NOMO-1 (cell line): ENCODE results near the gene STYX.
"Not testable (repeated sequence)": the region's sequence is repeated elsewhere in the genome, so short reads cannot be mapped to it uniquely, and the experiment has no call there.

Experiments
- DNase-seq, 2 experiments: peaks; one replicate each; lab custom pipeline; 2025; ENCODE audit not compliant: unreplicated experiment in 2 of 2; lab: John Stamatoyannopoulos, UW

The STYX gene

DNA sequence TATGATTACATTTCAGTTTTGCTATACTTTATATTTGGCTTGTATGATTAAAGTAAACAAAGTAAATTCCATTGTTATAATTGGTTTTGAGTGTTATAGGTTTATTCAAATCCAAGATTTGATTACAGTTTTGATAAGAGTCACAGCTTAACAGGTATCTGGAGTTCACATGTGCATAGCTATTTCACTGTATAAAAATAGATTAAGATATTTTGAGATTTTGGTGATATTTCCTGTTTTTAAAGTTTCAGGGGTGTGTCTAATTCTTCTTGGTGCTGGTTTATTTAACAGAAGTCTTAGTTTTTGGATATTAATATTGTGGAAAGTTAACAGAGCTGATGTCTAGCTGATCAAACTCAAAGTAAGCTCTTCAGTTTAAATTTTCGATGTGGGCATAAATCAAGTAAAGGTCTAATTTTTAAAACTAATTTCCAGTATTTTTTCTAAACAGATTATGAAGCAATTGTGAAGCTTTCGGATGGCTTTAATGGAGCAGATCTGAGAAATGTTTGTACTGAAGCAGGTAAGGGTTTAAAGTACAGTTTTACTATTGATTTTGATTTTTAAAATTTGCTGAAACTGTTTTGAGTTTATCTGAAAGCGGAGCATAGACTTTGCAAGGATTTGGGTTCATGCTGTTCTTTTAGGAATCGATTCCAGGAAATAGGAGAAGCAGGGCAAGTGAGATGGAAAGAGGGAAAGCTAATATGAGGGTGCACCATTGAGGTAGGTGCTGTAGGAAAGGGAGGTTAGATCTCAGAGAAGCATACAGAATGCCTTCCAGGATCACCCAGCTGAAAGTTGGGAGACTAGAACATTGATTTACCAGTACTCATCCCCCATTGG is 6.2 kb upstream of the STYX start:
- DNase-seq = no peak

DNA sequence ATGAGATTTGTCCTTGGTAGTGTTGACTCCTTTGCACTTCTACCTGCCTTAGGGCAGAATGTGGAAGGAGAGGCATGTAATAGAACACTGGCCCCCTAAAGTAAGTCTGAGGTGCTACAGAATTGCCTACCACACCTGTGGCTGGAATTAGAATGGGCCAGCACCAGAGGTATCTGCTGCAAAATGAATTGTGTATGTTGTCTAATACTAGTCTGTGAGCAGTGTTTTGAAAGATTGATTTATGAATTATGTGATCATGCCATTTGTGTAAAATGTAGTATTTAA is 5.7 kb upstream of the STYX start:
- DNase-seq = no peak

DNA sequence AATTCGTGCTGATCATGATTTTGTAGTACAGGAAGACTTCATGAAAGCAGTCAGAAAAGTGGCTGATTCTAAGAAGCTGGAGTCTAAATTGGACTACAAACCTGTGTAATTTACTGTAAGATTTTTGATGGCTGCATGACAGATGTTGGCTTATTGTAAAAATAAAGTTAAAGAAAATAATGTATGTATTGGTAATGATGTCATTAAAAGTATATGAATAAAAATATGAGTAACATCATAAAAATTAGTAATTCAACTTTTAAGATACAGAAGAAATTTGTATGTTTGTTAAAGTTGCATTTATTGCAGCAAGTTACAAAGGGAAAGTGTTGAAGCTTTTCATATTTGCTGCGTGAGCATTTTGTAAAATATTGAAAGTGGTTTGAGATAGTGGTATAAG is 2.5 kb upstream of the STYX start:
- not testable (repeated sequence) for DNase-seq

DNA sequence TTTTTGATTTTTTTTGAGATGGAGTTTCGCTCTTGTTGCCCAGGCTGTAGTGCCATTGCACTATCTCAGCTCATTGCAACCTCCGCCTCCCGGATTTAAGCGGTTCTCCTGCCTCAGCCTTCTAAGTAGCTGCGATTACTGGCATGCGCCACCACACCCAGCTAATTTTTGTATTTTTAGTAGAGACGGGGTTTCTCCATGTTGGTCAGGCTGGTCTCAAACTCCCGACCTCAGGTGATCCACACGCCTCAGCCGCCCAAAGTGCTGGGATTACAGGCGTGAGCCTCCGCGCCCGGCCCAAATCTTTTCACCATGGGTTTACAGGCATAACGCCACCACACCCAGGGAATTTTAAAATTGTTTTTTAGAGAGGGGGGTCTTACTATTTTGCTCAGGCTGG is 931 bp upstream of the STYX start:
- DNase-seq = not testable (repeated sequence)

- DNase-seq = no peak
Observed at GRCh38 chr14:52729585-52729924, 411 bp upstream of the STYX start.

DNA sequence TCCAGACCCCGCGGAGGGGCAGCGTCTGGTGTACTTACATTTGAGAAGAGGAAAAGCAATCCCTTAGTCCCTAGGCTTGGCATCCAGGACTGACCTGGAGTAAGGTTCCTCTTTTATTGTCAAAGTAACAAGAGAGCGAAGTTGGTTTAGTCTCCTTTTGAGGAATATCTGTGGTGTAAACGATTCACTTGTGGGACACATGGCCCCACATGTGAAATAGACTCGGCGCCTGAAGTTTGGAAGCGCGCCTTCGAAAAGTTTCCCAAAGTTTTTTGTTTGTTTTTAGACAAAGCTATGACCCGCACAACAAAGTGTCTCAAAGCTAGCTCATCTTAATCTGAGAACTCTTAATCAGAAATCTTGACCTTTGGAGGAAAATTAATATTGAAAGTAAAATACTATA is 744 bp downstream of the STYX start:
- DNase-seq = peak; percentile 9 to 34

GRCh38 chr14:52733824-52734223 is 3.9 kb downstream of the STYX start:
- no peak for DNase-seq

DNA sequence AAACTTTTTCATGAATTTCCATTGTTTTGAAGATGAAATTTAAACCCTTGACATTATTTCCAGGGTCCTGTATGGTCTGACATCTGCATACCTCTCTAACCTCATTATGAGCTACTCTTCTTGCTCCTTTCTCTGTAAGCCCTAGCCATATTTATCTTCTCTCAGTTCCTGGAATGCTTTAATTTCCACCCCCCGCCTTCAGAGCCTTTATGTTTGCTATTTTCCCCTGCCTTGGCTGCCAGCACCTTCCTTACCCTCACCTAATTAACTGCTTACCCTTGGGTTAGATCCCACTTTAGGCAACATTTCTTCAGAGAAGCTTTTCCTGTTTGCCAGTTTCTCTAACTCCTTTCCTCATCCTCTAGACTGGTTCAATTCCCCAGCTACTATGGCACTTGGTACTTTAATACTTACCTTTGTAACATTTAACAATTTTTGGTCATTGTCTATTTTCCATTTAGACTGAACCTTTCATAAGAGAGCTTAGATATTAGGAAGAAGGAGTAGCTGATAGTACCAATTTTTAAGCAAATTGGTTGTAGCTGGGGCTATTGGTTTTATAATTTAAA is 6.0 kb downstream of the STYX start:
- DNase-seq = no peak

DNA sequence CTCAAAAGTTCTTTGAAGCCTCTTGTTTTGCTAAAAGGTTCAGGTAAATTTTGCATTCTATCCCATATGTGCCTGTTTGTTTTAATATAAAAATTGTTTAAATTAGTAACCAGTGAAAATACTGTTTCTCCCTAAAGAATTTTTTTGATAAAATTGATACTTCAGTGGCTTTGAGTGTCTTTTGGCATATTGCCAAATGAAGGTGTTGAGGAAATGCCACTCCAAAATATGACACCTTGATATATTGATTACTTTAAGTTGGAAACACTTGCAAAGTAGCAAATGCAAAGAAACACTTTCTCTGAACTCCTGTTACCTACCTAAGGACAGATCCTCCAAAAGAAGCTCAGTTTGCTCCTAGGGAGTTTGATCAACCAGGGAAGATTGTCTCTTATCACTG is 8.4 kb downstream of the STYX start:
- no peak for DNase-seq

DNA sequence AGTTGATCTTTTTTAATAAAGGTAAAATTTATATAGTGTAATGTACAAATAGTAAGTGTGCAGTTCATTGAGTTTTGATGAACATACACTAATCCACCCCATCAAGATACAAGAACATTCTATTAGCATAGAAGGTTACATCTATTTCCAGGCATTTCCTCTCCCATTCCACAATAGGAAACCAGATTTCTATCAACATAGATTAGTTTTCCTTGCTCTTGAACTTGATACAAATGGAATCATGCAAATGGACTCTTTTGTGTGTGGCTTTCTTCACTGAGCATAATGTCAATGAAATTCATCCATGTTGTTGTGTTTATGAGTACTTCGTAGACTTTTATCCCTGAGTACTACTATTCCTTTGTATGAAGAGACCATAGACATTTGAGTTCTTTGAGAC is 10.8 kb downstream of the STYX start:
- DNase-seq = no peak

DNA sequence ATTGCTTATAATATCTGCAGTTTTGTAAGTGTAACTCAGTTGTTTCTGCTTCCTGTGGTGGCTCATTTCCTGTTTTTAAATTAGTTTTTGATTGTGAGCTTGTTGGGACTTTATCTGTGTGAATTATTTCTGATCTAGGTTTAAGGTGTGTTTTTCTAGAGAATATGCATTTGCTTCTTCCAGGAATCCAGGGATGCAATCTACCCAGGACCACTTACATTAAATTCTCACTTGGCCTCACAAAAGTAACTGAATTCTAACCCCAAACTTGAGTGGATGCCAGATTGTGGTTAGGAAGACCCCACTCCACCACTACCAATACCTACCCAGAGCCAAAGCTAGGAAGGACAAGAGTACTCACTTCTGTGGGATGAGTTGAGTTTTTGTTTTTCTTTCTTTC is 11.9 kb downstream of the STYX start:
- DNase-seq = no peak

GRCh38 chr14:52748647-52749292 is 18.8 kb downstream of the STYX start:
- no peak for DNase-seq

DNA sequence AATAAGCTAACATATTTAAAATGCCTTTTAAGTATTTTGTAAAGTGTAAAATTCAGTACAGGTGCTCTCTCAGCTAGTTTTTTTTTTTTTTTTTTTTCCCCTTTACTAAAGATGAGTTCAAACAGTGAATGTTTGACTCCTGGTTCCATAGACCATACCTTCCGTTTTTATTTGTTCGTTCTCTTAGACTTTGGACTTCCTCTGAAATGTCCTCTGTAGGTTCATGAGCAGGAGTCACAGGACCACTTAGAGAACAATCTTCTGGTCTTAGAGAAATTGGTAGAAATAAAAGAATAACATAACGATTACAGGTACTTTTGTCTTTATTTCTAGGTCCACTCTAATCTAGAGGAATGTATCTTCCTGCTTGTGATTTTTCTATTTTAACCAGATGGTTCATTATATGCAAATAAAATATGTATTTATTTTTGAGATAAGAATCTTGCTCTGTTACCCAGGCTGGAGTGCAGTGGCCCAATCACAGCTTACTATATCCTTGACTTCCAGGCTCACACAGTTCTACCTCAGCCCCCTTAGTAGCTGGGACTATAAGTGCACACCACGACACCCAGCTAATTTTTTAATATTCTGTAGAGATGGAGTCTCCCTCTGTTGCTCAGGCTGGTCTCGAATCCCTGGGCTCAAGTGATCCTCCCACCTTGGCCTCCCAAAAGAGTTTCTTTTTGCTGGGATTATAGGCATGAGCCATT is 25.8 kb downstream of the STYX start:
- no peak for DNase-seq

DNA sequence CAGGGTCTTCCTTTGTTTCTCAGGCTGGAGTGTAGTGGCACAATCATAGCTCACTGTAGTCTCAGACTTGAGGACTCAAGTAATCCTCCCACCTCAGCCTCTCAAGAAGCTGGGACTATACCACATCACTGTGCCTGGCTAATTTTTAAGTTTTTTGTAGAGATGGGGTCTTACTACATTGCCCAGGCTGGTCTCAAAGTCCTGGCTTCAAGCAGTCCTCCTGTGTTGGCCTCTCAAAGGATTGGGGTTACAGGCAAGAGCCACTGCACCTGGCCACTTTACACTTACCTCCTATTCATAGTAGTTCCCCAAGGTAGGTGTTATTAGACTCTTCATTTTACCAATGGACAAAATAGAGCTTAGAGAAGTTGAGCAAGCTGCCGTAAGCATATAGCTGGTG is 29.2 kb downstream of the STYX start:
- DNase-seq = no peak

DNA sequence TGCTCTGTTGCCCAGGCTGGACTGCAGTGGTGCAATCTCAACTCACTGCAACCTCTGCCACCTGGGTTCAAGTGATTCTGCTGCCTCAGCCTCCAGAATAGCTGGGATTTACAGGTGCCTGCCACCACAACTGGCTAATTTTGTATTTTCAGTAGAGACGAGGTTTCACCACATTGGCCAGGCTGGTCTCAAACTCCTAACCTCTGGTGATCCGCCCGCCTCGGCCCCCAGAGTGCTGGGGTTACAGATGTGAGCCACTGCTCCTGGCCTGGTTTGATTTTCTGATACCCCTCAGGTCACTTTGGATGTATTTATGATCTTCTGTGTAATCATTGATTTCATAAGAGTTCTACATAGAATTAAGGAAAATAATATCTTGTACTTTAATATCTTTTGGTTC is 33.0 kb downstream of the STYX start:
- DNase-seq = not testable (repeated sequence)

- no peak for DNase-seq
Observed at GRCh38 chr14:52767058-52767833, 37.3 kb downstream of the STYX start.

- no peak for DNase-seq
Observed at GRCh38 chr14:52769887-52770286, 39.9 kb downstream of the STYX start.

GRCh38 chr14:52776816-52777215 is 46.9 kb downstream of the STYX start:
- no peak for DNase-seq

- DNase-seq = no peak
Observed at GRCh38 chr14:52778702-52779101, 48.7 kb downstream of the STYX start.

DNA sequence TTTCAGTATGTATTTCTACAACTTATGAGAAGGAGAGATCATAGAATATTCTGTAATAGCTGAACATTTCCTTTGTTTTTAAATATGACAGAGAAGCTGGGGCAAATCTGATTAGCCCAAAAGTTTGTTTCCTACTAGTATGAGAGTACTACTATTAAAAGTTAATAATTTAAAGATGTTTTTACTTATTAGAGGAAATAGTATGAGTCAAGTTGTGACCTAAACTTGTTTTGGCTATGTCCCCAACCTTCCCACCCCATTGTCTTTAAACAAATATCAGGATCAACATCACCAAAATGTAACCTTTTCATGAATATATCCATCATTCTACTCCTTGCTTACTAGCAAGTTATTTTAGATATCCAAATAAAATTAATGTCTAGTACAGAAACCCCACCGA is 50.9 kb downstream of the STYX start:
- DNase-seq = no peak

DNA sequence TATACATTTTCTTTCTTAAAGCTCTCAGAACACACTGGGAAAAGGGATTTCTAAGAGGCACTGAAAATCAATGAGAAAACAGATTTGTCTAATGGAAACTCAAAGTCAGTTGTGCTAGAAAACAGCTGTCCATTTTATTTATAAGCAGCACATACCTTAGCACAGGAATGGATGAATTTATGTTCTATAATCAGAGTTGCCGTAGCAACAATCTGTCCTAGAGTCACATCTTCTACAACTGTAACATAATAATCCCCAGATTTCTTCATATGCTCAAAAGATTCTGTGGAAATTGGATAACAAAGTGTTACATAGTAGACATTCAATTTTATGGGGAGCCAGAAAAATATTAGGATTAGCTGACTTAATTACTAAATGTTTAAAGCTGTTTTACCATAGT is 51.7 kb downstream of the STYX start:
- DNase-seq = no peak
